Measurements from ENCODE around the gene TTYH2.

DNA sequence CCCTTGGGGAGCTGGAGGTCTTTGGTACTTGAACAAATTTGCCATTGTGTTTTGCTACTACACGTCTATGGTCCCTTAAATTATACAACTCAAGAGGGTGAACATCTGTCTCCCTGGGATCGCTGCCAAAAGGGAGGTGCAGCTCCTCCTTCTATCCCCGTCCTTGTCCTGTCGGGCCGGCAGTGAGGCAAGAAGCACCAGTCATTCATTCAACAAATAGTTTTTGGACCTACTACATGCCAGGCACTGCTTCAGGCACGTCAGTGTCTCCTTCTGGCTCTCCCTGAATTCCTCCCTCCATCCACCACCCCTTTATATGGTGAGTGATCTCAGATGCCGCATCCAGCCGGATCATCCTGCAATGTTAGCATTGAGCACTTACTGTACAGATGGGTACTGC, 12.1 kb upstream of the TTYH2 start:
- TF ChIP-seq, protein P1, sequence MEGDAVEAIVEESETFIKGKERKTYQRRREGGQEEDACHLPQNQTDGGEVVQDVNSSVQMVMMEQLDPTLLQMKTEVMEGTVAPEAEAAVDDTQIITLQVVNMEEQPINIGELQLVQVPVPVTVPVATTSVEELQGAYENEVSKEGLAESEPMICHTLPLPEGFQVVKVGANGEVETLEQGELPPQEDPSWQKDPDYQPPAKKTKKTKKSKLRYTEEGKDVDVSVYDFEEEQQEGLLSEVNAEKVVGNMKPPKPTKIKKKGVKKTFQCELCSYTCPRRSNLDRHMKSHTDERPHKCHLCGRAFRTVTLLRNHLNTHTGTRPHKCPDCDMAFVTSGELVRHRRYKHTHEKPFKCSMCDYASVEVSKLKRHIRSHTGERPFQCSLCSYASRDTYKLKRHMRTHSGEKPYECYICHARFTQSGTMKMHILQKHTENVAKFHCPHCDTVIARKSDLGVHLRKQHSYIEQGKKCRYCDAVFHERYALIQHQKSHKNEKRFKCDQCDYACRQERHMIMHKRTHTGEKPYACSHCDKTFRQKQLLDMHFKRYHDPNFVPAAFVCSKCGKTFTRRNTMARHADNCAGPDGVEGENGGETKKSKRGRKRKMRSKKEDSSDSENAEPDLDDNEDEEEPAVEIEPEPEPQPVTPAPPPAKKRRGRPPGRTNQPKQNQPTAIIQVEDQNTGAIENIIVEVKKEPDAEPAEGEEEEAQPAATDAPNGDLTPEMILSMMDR (IDR thresholded peaks at IDR 0.05), result no peak
- TF ChIP-seq, protein P2, sequence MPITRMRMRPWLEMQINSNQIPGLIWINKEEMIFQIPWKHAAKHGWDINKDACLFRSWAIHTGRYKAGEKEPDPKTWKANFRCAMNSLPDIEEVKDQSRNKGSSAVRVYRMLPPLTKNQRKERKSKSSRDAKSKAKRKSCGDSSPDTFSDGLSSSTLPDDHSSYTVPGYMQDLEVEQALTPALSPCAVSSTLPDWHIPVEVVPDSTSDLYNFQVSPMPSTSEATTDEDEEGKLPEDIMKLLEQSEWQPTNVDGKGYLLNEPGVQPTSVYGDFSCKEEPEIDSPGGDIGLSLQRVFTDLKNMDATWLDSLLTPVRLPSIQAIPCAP (CRISPR knock-in tag; IDR thresholded peaks at IDR 0.05), result no peak
- TF ChIP-seq FOXJ3 (CRISPR knock-in tag; IDR thresholded peaks at IDR 0.05; ENCODE audit: borderline replicate concordance) (no peak), GABPB1 (CRISPR knock-in tag; IDR thresholded peaks at IDR 0.05) (no peak), JUN (CRISPR knock-in tag; IDR thresholded peaks at IDR 0.05) (no peak), TEAD4 (CRISPR knock-in tag; IDR thresholded peaks at IDR 0.05) (no peak)
- TF ChIP-seq, protein P3, sequence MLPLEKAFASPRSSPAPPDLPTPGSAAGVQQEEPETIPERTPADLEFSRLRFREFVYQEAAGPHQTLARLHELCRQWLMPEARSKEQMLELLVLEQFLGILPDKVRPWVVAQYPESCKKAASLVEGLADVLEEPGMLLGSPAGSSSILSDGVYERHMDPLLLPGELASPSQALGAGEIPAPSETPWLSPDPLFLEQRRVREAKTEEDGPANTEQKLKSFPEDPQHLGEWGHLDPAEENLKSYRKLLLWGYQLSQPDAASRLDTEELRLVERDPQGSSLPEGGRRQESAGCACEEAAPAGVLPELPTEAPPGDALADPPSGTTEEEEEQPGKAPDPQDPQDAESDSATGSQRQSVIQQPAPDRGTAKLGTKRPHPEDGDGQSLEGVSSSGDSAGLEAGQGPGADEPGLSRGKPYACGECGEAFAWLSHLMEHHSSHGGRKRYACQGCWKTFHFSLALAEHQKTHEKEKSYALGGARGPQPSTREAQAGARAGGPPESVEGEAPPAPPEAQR (CRISPR knock-in tag; IDR thresholded peaks at IDR 0.05), result no peak
- TF ChIP-seq, protein P4, sequence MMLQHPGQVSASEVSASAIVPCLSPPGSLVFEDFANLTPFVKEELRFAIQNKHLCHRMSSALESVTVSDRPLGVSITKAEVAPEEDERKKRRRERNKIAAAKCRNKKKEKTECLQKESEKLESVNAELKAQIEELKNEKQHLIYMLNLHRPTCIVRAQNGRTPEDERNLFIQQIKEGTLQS (CRISPR knock-in tag; conservative IDR thresholded peaks at IDR 0.05), result no peak
- TF ChIP-seq, protein P5, sequence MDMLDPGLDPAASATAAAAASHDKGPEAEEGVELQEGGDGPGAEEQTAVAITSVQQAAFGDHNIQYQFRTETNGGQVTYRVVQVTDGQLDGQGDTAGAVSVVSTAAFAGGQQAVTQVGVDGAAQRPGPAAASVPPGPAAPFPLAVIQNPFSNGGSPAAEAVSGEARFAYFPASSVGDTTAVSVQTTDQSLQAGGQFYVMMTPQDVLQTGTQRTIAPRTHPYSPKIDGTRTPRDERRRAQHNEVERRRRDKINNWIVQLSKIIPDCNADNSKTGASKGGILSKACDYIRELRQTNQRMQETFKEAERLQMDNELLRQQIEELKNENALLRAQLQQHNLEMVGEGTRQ (CRISPR knock-in tag; IDR thresholded peaks at IDR 0.05), result no peak
- TF ChIP-seq, protein P6, sequence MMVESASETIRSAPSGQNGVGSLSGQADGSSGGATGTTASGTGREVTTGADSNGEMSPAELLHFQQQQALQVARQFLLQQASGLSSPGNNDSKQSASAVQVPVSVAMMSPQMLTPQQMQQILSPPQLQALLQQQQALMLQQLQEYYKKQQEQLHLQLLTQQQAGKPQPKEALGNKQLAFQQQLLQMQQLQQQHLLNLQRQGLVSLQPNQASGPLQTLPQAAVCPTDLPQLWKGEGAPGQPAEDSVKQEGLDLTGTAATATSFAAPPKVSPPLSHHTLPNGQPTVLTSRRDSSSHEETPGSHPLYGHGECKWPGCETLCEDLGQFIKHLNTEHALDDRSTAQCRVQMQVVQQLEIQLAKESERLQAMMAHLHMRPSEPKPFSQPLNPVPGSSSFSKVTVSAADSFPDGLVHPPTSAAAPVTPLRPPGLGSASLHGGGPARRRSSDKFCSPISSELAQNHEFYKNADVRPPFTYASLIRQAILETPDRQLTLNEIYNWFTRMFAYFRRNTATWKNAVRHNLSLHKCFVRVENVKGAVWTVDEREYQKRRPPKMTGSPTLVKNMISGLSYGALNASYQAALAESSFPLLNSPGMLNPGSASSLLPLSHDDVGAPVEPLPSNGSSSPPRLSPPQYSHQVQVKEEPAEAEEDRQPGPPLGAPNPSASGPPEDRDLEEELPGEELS (CRISPR knock-in tag; IDR thresholded peaks at IDR 0.05), result no peak

All from WTC11 (cell line).